Hepatocyte (in vitro differentiated cells): Measurements from ENCODE around the gene TULP4. TPM values are rescaled to one million over a fixed set of nuclear protein-coding genes. Genes with fewer than 3 reads are reported as not detected.

ENCODE experiments used
- DNase-seq: peaks from one replicate; pipeline ENCODE4 v3.0.0-alpha.2; 2016; ENCODE audit warnings: low spot score
- H2AFZ ChIP-seq: fragments of 200-600 bp; sonication (generic); 2 replicates; pipeline ENCODE4 v1.6.0; 2016; ENCODE audit warnings: antibody characterized with exemption, mild to moderate bottlenecking
- H3K27ac ChIP-seq: fragments of 200-600 bp; sonication (generic); 2 replicates; pipeline ENCODE4 v1.5.1; 2016; ENCODE audit warnings: mild to moderate bottlenecking
- H3K27me3 ChIP-seq: fragments of 200-600 bp; sonication (generic); 2 replicates; pipeline ENCODE4 v1.6.1; 2016
- H3K36me3 ChIP-seq: fragments of 200-600 bp; sonication (generic); replicated peaks from 2 replicates; pipeline ENCODE4 v1.5.1; 2016; ENCODE audit warnings: low read depth; ENCODE audit not compliant: insufficient read depth
- H3K4me1 ChIP-seq: fragments of 200-600 bp; sonication (generic); 2 replicates; pipeline ENCODE4 v1.5.1; 2016; ENCODE audit warnings: mild to moderate bottlenecking, moderate library complexity; ENCODE audit not compliant: insufficient read depth
- H3K4me2 ChIP-seq: fragments of 200-600 bp; sonication (generic); 2 replicates; pipeline ENCODE4 v1.6.0; 2016
- H3K4me3 ChIP-seq: fragments of 200-600 bp; sonication (generic); 2 replicates; pipeline ENCODE4 v1.5.1; 2016; ENCODE audit warnings: mild to moderate bottlenecking
- H3K79me2 ChIP-seq: fragments of 200-600 bp; sonication (generic); 2 replicates; pipeline ENCODE4 v1.6.0; 2017; ENCODE audit warnings: mild to moderate bottlenecking
- H3K9me2 ChIP-seq: fragments of 200-600 bp; sonication (generic); replicated peaks from 2 replicates; pipeline ENCODE4 v1.6.0; 2017; ENCODE audit warnings: mild to moderate bottlenecking; ENCODE audit not compliant: insufficient read depth
- H3K9me3 ChIP-seq: fragments of 200-600 bp; sonication (generic); 2 replicates; pipeline ENCODE4 v1.5.1; 2016; ENCODE audit warnings: low read depth, mild to moderate bottlenecking
- H4K20me1 ChIP-seq: fragments of 200-600 bp; sonication (generic); 2 replicates; pipeline ENCODE4 v1.6.0; 2016; ENCODE audit warnings: mild to moderate bottlenecking; ENCODE audit not compliant: insufficient read depth, poor library complexity, severe bottlenecking
- CTCF ChIP-seq: fragments of 200-600 bp; sonication (generic); IDR thresholded peaks from 2 replicates; pipeline ENCODE4 v1.5.1; 2016; ENCODE audit warnings: antibody characterized with exemption, mild to moderate bottlenecking; ENCODE audit not compliant: poor library complexity
- EZH2 ChIP-seq: fragments of 200-600 bp; sonication (generic); IDR thresholded peaks from 2 replicates; pipeline ENCODE4 v1.6.1; 2016; ENCODE audit warnings: antibody characterized with exemption, mild to moderate bottlenecking, borderline replicate concordance
- EZH2phosphoT487 ChIP-seq: fragments of 200-600 bp; sonication (generic); IDR thresholded peaks from one replicate; pipeline ENCODE4 v1.6.1; 2018; ENCODE audit warnings: antibody characterized with exemption, mild to moderate bottlenecking, low read depth, moderate library complexity; ENCODE audit not compliant: unreplicated experiment, severe bottlenecking
- WGBS: methylation state at CpG from one replicate; pipeline ENCODE4 v1.1.6; 2016; ENCODE audit warnings: low lambda C conversion rate; ENCODE audit errors: missing lambda C conversion rate; 5-methylcytosine and 5-hydroxymethylcytosine counted together
- polyA plus RNA-seq: library from polyadenylated mRNA; unstranded; fragments of >200 nt; fragmentation: Nextera tagmentation; extraction: Ambion mirVana; gene quantifications from 2 replicates; pipeline ENCODE4 v1.2.1, GENCODE V29; 2016
- total RNA-seq: library from RNA; depleted of rRNA; stranded (reverse); fragments of >200 nt; gene quantifications from 2 replicates; pipeline ENCODE4 v1.2.3, GENCODE V29; 2014

TULP4 gene
- total and polyA plus RNA-seq, 2 experiments from 2014 or later: 30.1 to 129 TPM

DNA sequence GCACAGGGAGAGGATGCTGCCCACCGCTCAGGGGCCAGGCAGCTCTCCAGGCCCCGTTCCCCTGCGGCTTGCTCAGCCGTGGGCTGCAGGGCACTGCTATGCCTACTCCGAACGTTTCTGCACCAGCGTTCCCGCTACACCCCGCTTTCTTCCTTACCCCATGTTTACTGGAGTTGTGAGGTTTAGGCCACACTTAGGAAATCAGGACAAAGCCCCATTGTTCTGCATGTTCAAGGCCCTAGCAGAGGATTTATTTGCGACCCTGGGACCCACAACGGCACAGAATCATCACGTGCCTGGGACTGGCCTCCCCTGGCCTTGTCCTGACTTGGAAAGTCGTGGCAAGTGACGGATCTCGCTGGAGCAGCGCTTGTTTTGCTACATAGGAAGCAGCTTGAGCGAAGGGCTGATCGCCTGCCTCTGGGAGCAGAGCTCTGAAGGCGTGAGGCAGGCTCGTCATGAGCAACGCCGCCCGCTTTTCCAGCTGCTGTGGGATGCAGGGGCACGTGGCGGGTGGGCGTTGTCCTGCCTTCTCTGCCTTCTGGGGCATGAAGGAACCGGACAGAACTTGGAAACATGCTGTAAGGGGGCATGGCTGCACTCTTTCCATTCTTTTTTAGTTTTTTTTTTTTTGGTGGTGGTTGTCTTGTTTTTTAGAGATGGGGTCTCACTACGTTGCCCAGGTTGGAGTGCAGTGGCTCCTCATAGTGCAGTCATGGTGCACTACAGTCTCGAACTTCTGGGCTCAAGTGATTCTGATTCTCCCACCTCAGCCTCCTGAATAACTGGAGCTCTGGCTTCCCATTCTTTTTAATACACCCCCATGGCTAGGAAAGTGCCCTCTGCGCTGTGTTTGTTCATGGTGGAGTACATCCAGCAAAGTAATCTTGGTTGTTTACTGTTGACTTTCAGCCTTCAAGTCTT lies 233.0 kb downstream of the TULP4 start:
- H3K36me3 ChIP-seq: no peaks in the 10 kb centered on the region
- H3K4me3 ChIP-seq: no peak overlapping the region
- no peaks in the 10 kb centered on the region for H3K27me3 ChIP-seq
- H3K4me1 ChIP-seq: no peaks in the 10 kb centered on the region
- H3K9me2 ChIP-seq: no peaks in the 10 kb centered on the region
- no peak overlapping the region for H2AFZ ChIP-seq
- H3K4me2 ChIP-seq: no peak overlapping the region
- DNase-seq: no peak
- 85% methylated on average over 30 of the region's 30 CpGs for WGBS
- no peaks in the 10 kb centered on the region for H3K79me2 ChIP-seq
- no peak overlapping the region for H3K27ac ChIP-seq
- H4K20me1 ChIP-seq: no peaks in the 10 kb centered on the region
- no peaks in the 10 kb centered on the region for H3K9me3 ChIP-seq
- TF ChIP-seq CTCF (no peak), EZH2 (no peak), EZH2phosphoT487 (no peak)

DNA sequence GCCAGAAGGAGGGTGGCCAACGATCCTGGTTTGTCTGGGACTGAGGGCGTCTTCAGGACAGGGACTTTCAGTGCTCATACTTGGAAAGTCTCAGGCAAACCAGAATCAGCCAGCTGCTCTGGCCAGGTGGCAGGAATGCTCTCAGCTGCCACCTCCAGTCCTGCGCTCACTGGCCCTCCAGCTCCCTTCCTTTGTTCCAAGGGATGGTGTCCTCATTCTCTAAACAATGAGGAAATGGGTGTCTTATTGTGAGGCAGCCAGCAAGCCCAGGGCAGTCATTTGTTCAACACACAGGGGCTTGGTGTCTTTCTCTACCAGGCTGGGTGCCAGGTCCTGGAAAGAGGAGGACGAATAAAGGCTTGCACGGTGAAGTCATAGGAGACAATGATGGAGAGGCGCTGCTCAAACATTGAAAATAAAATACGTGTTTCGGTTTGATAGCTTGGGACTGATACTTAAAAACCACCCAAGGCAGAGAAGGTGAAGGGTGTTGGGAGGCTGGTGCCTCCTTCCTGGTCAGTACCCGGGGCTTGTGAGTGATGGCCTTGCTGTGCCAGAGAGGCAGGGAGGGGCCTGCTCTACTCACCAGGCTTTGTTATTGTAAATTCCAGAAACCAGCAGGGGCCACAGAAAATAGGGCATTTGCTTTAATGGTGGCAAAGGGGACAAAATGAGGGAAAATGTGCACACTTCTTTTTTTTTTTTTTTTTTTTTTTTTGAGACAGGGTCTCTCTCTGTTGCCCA lies 236.3 kb downstream of the TULP4 start:
- Histone ChIP-seq H2AFZ (no peak overlapping the region), H3K9me2 (no peaks in the 10 kb centered on the region), H3K4me1 (no peaks in the 10 kb centered on the region), H4K20me1 (no peaks in the 10 kb centered on the region), H3K36me3 (no peaks in the 10 kb centered on the region), H3K4me2 (no peak overlapping the region), H3K27me3 (no peaks in the 10 kb centered on the region), H3K27ac (no peak overlapping the region), H3K9me3 (no peaks in the 10 kb centered on the region), H3K79me2 (no peaks in the 10 kb centered on the region), H3K4me3 (no peak overlapping the region)
- DNase-seq: no peak
- 95% methylated on average over 9 of the region's 9 CpGs for WGBS
- TF ChIP-seq EZH2 (no peak), EZH2phosphoT487 (no peak), CTCF (no peak)

GRCh38 chr6:158552055-158552795 lies 240.0 kb downstream of the TULP4 start:
- Histone ChIP-seq H3K36me3 (no peaks in the 10 kb centered on the region), H3K9me3 (no peaks in the 10 kb centered on the region), H3K4me1 (no peaks in the 10 kb centered on the region), H2AFZ (no peak overlapping the region), H3K9me2 (no peaks in the 10 kb centered on the region), H4K20me1 (no peaks in the 10 kb centered on the region), H3K4me3 (no peak overlapping the region), H3K79me2 (no peaks in the 10 kb centered on the region), H3K4me2 (no peak overlapping the region), H3K27me3 (no peaks in the 10 kb centered on the region), H3K27ac (no peak overlapping the region)
- no peak for DNase-seq
- 53% methylated on average over 6 of the region's 6 CpGs for WGBS
- TF ChIP-seq CTCF (no peak), EZH2 (no peak), EZH2phosphoT487 (no peak)
